ENCODE data around the gene IFNGR1. TPM values are rescaled to one million over a fixed set of nuclear protein-coding genes. Genes with fewer than 3 reads are reported as not detected.
"Not testable (repeated sequence)": the region's sequence is repeated elsewhere in the genome, so short reads cannot be mapped to it uniquely, and the experiment has no call there.

Gene IFNGR1
- polyA plus RNA-seq, 2 of the 4 experiments (the other 2 are of a cell fraction): 31.2 to 54.9 TPM

DNA sequence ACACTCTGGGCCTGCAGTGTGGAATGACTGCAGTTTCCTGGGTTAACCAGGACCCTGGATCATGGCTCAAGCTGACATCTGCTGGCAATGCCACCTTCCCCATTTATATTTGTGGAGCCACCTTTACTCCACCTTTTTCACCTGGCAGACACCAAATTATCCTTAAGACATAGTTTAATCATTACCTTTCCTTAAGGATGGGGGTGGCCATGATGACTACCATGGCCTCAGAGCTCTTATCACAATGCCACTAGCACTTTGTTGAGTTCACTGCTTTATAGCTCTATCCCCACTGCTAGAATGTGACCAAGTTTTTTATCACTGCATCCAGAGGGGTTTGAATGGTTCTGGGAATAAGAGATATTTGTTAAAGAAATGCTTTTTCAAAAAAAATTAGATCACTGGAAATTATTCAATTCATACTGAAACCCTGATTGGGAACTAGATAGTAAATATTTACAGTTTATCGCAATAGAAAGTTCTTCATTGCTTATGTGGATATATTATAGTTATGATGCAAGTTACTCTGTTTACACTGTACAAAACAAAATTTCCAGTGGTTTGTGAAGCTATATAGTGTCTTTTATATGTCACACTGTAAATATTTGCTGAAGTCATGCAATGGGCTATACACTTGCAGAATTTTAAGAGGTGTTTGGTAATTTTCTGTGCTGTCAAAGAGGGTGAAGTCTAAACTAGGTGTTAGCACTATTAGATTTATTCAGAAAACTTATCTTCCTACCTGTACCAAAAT is 37.3 kb upstream of the IFNGR1 start:
- ATAC-seq (no peak), FAIRE-seq (no peak), DNase-seq (ENCODE audit: low read depth in 1 of 2, low spot score in 1 of 2) (no peak)
- no peak for TF ChIP-seq FOXS1 (CRISPR knock-in tag; IDR thresholded peaks at IDR 0.05)
- no peak for TF ChIP-seq TP53 (CRISPR knock-in tag; IDR thresholded peaks at IDR 0.05)
- no peak for TF ChIP-seq ESRRA (IDR thresholded peaks at IDR 0.05; ENCODE audit: borderline replicate concordance, low read length)
- TF ChIP-seq ZFP36 (IDR thresholded peaks at IDR 0.05; ENCODE audit: borderline replicate concordance, partially characterized antibody): no peak
- no peak for TF ChIP-seq RAD21 (conservative IDR thresholded peaks at IDR 0.05 in 1 of 2, IDR thresholded peaks at IDR 0.05 in 1 of 2)
- no peak for TF ChIP-seq FOSB (CRISPR knock-in tag; IDR thresholded peaks at IDR 0.05)
- TF ChIP-seq MYC (IDR thresholded peaks at IDR 0.05; ENCODE audit: borderline replicate concordance, low read length): no peak
- TF ChIP-seq CBX8 (IDR thresholded peaks at IDR 0.05): no peak
- no peak for TF ChIP-seq ZNF302 (CRISPR knock-in tag; IDR thresholded peaks at IDR 0.05)
- no peak for TF ChIP-seq KDM5A (IDR thresholded peaks at IDR 0.05)
- TF ChIP-seq HOXB13 (CRISPR knock-in tag; IDR thresholded peaks at IDR 0.05; ENCODE audit: low read depth): no peak
- no peak for TF ChIP-seq MAFK (IDR thresholded peaks at IDR 0.05; ENCODE audit: partially characterized antibody)
- no peak for TF ChIP-seq CBX2 (IDR thresholded peaks at IDR 0.05; ENCODE audit: borderline replicate concordance, low read depth)
- TF ChIP-seq CHD4 (IDR thresholded peaks at IDR 0.05; ENCODE audit: borderline replicate concordance): no peak
- TF ChIP-seq, protein P1, sequence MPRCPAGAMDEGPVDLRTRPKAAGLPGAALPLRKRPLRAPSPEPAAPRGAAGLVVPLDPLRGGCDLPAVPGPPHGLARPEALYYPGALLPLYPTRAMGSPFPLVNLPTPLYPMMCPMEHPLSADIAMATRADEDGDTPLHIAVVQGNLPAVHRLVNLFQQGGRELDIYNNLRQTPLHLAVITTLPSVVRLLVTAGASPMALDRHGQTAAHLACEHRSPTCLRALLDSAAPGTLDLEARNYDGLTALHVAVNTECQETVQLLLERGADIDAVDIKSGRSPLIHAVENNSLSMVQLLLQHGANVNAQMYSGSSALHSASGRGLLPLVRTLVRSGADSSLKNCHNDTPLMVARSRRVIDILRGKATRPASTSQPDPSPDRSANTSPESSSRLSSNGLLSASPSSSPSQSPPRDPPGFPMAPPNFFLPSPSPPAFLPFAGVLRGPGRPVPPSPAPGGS (IDR thresholded peaks at IDR 0.05): no peak
- POLR2A ChIA-PET: no interaction called here
- H3K4me3 ChIP-seq: no peak overlapping the region
- peaks cover 37% of the 10 kb centered on the region for H3K4me1 ChIP-seq
- peak overlapping the region; percentile 50 to 62; a peak in 3 of 6 replicates for H3K27ac ChIP-seq
- CTCF ChIA-PET: no interaction called here
- H3K4me2 ChIP-seq: 0 out of 3 replicates have a peak overlapping the region, but pooled peaks have one; percentile 8
- WGBS (ENCODE audit: missing lambda C conversion rate): 81% methylated on average over 1 of the region's 1 CpG
- H3K9me3 ChIP-seq: no peaks in the 10 kb centered on the region

DNA sequence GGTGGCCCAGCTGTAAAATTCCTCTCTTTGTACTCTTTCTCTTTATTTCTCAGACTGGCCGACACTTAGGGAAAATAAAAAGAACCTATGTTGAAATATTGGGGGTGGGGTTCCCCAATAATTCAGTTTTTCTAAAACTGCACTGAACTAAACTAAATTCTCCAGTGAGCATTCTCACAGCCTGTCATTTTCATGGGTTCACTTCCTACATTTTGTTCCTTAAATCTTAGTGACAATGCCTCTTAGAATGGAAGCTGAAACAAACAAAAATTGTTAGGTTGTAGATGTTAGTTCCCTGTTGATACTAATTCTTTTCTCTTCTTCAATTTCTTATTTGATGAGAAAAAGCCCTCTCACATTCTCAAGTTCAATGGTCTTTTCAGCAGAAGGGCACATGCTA is 35.8 kb upstream of the IFNGR1 start:
- ChIA-PET CTCF (no interaction called here), POLR2A (no interaction called here)

DNA sequence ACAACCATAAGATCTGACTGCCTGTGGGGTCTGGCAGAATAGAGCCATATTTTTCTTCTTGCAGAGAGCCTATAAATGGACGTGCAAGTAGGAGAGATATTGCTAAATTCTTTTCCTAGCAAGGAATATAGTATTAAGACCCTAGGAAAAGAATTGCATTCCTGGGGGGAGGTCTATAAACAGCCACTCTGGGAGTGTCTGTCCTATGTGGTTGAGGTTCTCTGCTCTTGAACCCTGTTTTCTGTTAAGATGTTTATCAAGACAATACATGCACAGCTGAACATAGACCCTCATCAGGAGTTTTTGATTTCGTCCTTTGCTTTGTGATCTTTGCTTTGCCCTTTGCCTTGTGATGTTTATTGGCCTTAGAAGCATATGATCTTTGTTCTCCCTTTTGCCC is 35.2 kb upstream of the IFNGR1 start:
- WGBS (ENCODE audit: missing lambda C conversion rate): 46% methylated on average over 2 of the region's 2 CpGs
- CTCF ChIA-PET; H3K9me3 ChIP-seq; H3K27ac ChIP-seq; DNase-seq (ENCODE audit: low read depth in 1 of 2, low spot score in 1 of 2); POLR2A ChIA-PET; H3K4me3 ChIP-seq; H3K4me2 ChIP-seq; FAIRE-seq; ATAC-seq: not testable (repeated sequence)
- H3K4me1 ChIP-seq: peaks cover 16% of the 10 kb centered on the region; the same call in 2 of the 3 replicates

More for the DNA sequence above, 35.8 kb upstream of the IFNGR1 start:
- no peak overlapping the region for H3K4me3 ChIP-seq
- DNase-seq (ENCODE audit: low read depth in 1 of 2, low spot score in 1 of 2) (no peak), ATAC-seq (no peak), FAIRE-seq (no peak)
- H3K27ac ChIP-seq: no peak overlapping the region
- H3K9me3 ChIP-seq: no peaks in the 10 kb centered on the region
- TF ChIP-seq MYC (IDR thresholded peaks at IDR 0.05; ENCODE audit: borderline replicate concordance, low read length) (no peak), ZNF302 (CRISPR knock-in tag; IDR thresholded peaks at IDR 0.05) (no peak), RAD21 (conservative IDR thresholded peaks at IDR 0.05 in 1 of 2, IDR thresholded peaks at IDR 0.05 in 1 of 2) (no peak), FOXS1 (CRISPR knock-in tag; IDR thresholded peaks at IDR 0.05) (no peak), ATOH8 (CRISPR knock-in tag; IDR thresholded peaks at IDR 0.05; ENCODE audit: low read depth) (no peak), KDM5A (IDR thresholded peaks at IDR 0.05) (no peak), HOXB13 (CRISPR knock-in tag; IDR thresholded peaks at IDR 0.05; ENCODE audit: low read depth) (no peak), HOXA7 (CRISPR knock-in tag; IDR thresholded peaks at IDR 0.05) (no peak), HES2 (IDR thresholded peaks at IDR 0.05) (no peak), RCOR1 (IDR thresholded peaks at IDR 0.05; ENCODE audit: low read depth, low read length) (no peak), ZC3H11A (IDR thresholded peaks at IDR 0.05) (no peak), JUNB (IDR thresholded peaks at IDR 0.05) (no peak), NFE2L2 (conservative IDR thresholded peaks at IDR 0.05; ENCODE audit: low read length) (no peak), MAZ (IDR thresholded peaks at IDR 0.05; ENCODE audit: borderline replicate concordance, low read depth, low read length) (no peak), FOSL2 (IDR thresholded peaks at IDR 0.05) (no peak), FOSL2 (CRISPR knock-in tag; IDR thresholded peaks at IDR 0.05) (no peak), POLR2AphosphoS2 (conservative IDR thresholded peaks at IDR 0.05; ENCODE audit: low read length) (no peak)
- no CpG with 5 or more reads among the region's 1 CpG for WGBS (ENCODE audit: missing lambda C conversion rate)
- no peak overlapping the region for H3K4me2 ChIP-seq
- H3K4me1 ChIP-seq: peaks cover 21% of the 10 kb centered on the region
